CD4-positive, alpha-beta T cell (primary cell): ENCODE results near the gene CXXC5. TPM values are rescaled to one million over a fixed set of nuclear protein-coding genes. Genes with fewer than 3 reads are reported as not detected.

ENCODE experiments used
- ATAC-seq: fragments of 200-7000 bp; cut with Tn5 transposase; one replicate; pipeline ENCODE4 v1.10.0; 2022; ENCODE audit warnings: mild to moderate bottlenecking; ENCODE audit not compliant: poor library complexity
- CTCF ChIA-PET: fragments of 350-600 bp; sonication (Branson Sonifier 250); formaldehyde crosslinking; loops from one replicate; lab custom pipeline; 2021; ENCODE audit warnings: antibody characterized with exemption, inconsistent platforms; lab: Charles Lee
- POLR2A ChIA-PET: fragments of 350-600 bp; sonication (Branson Sonifier 250); formaldehyde crosslinking; loops from one replicate; lab custom pipeline; 2021; ENCODE audit warnings: antibody characterized with exemption, inconsistent platforms; lab: Charles Lee
- DNase-seq, 14 experiments: peaks; one replicate each; pipeline ENCODE4 v3.0.0-alpha.2; 2013 to 2020; ENCODE audit warnings: mixed read lengths in 2 of 14
- H3K27ac ChIP-seq, 2 donors: one replicate each; pipeline versions ENCODE4 v1.5.1 to v1.7.0; 2013; ENCODE audit warnings: low read length in 2 of 2, low read depth in 1 of 2, mild to moderate bottlenecking in 1 of 2
- H3K27me3 ChIP-seq, 2 experiments: 1 replicate in 1 of 2; 2 replicates in 1 of 2; pipeline versions ENCODE4 v1.6.1 to v1.7.0; 2013; ENCODE audit warnings: low read length in 2 of 2, control low read depth in 1 of 2, mild to moderate bottlenecking in 1 of 2, moderate library complexity in 1 of 2; ENCODE audit not compliant: insufficient read depth in 2 of 2, control insufficient read depth in 1 of 2
- H3K36me3 ChIP-seq: one replicate; pipeline ENCODE4 v1.6.1; 2013; ENCODE audit warnings: low read length, control low read depth; ENCODE audit not compliant: insufficient read depth
- H3K4me1 ChIP-seq: one replicate; pipeline ENCODE4 v1.6.1; 2013; ENCODE audit warnings: low read length, control low read depth; ENCODE audit not compliant: insufficient read depth
- H3K4me3 ChIP-seq: one replicate; pipeline ENCODE4 v1.5.1; 2013; ENCODE audit warnings: mild to moderate bottlenecking, low read length, moderate library complexity
- H3K9me3 ChIP-seq, 2 experiments: 1 replicate in 1 of 2; 2 replicates in 1 of 2; pipeline versions ENCODE4 v1.6.1 to v1.7.0; 2013; ENCODE audit warnings: low read length in 2 of 2, mild to moderate bottlenecking in 2 of 2, control low read depth in 1 of 2, moderate library complexity in 1 of 2; ENCODE audit not compliant: control insufficient read depth in 1 of 2, insufficient read depth in 1 of 2
- H3K27ac Mint-ChIP-seq: one replicate; pipeline ENCODE4 v1.8.0; 2020; ENCODE audit warnings: mixed read lengths
- H3K27me3 Mint-ChIP-seq: one replicate; pipeline ENCODE4 v1.8.0; 2021; ENCODE audit warnings: mixed read lengths
- H3K36me3 Mint-ChIP-seq: one replicate; pipeline ENCODE4 v1.8.0; 2021; ENCODE audit warnings: low read depth, mixed read lengths
- H3K4me1 Mint-ChIP-seq: one replicate; pipeline ENCODE4 v1.8.0; 2021; ENCODE audit warnings: low read depth, mixed read lengths
- H3K4me3 Mint-ChIP-seq: one replicate; pipeline ENCODE4 v1.8.0; 2020; ENCODE audit warnings: mild to moderate bottlenecking, mixed read lengths
- H3K9me3 Mint-ChIP-seq: one replicate; pipeline ENCODE4 v1.8.0; 2020; ENCODE audit warnings: mixed read lengths
- CTCF ChIP-seq: fragments of 200-600 bp; IDR thresholded peaks from one replicate; pipeline ENCODE4 v1.8.0; 2022; ENCODE audit warnings: antibody characterized with exemption, mild to moderate bottlenecking
- intact Hi-C, 2 experiments: fragments of 100-400 bp; cut with DNase I in 1 of 2; cut with micrococcal nuclease in 1 of 2; formaldehyde crosslinking; loops; one replicate each; pipeline versions ENCODE4 v1.15.1 to v1.9.0; 2023 to 2025; cut with DNase I, micrococcal nuclease
- total RNA-seq, 174 experiments: library from RNA in 2 of 174; stranded (reverse) in 2 of 174; gene quantifications; one replicate each; pipeline ENCODE4 v1.2.3 and lab custom pipeline; 2021 to 2026

Gene CXXC5
- total RNA-seq, 2 experiments from 2014 or later = 1.9 to 2.7 TPM

- H3K27ac ChIP-seq = no peak overlapping the region
- Mint-ChIP-seq H3K4me3 (peak overlapping the region; percentile 84), H3K27me3 (no peaks in the 10 kb centered on the region), H3K27ac (peak overlapping the region; percentile 74), H3K36me3 (no peaks in the 10 kb centered on the region), H3K9me3 (no peaks in the 10 kb centered on the region), H3K4me1 (peaks cover 41% of the 10 kb centered on the region)
- ChIA-PET CTCF (interaction anchor here (1.1 to 11.4 kb wide), 7 partner anchors 15 to 213 kb away, joined by 4 to 172 read pairs (median 9); no protein-coding TSS in a partner anchor), POLR2A (interaction anchor here (0.5 to 2.9 kb wide), 12 partner anchors 8 to 130 kb away, joined by 3 to 21 read pairs (median 6); partner anchors contain the start of genes CXXC5 and UBE2D2)
- DNase-seq (peak in 4 of 14 experiments; percentile 32 to 59 (median 54)), ATAC-seq (no peak)
- H3K36me3 ChIP-seq = peaks cover 4% of the 10 kb centered on the region
- no peak overlapping the region for H3K4me3 ChIP-seq
- H3K27me3 ChIP-seq = no peaks in the 10 kb centered on the region
- no peaks in the 10 kb centered on the region for H3K9me3 ChIP-seq
- peaks cover 52% of the 10 kb centered on the region for H3K4me1 ChIP-seq
- TF ChIP-seq CTCF = peak; percentile 40
- intact Hi-C loops = loop anchor here in 1 of 2 experiments (2.0 to 10.0 kb wide), 5 partner anchors 15 to 209 kb away; no protein-coding TSS in a partner anchor
Measured at GRCh38 chr5:139635606-139636206, 12.4 kb upstream of the CXXC5 start.

GRCh38 chr5:139636207-139636792 lies 11.8 kb upstream of the CXXC5 start:
- Mint-ChIP-seq H3K27ac (peak overlapping the region; percentile 74), H3K4me1 (peaks cover 41% of the 10 kb centered on the region), H3K4me3 (peak overlapping the region; percentile 84), H3K9me3 (no peaks in the 10 kb centered on the region), H3K27me3 (no peaks in the 10 kb centered on the region), H3K36me3 (no peaks in the 10 kb centered on the region)
- DNase-seq (peak; percentile 25 to 85 (median 52)), ATAC-seq (peak; percentile 77)
- ChIA-PET POLR2A (interaction anchor here (0.6 to 2.9 kb wide), 15 partner anchors 9 to 129 kb away, joined by 3 to 21 read pairs (median 6); partner anchors contain the start of genes CXXC5 and UBE2D2), CTCF (interaction anchor here (1.1 to 11.4 kb wide), 7 partner anchors 14 to 214 kb away, joined by 4 to 172 read pairs (median 9); no protein-coding TSS in a partner anchor)
- Histone ChIP-seq H3K36me3 (peaks cover 4% of the 10 kb centered on the region), H3K4me3 (no peak overlapping the region), H3K9me3 (no peaks in the 10 kb centered on the region), H3K27me3 (no peaks in the 10 kb centered on the region), H3K4me1 (peaks cover 52% of the 10 kb centered on the region), H3K27ac (no peak overlapping the region)
- intact Hi-C loops = loop anchor here in 1 of 2 experiments (2.0 to 10.0 kb wide), 5 partner anchors 15 to 209 kb away; no protein-coding TSS in a partner anchor
- no peak for TF ChIP-seq CTCF

- H3K9me3 ChIP-seq = no peaks in the 10 kb centered on the region
- H3K4me1 ChIP-seq = peaks cover 52% of the 10 kb centered on the region
- intact Hi-C loops = loop anchor here in 1 of 2 experiments (2.0 to 10.0 kb wide), 5 partner anchors 14 to 208 kb away; no protein-coding TSS in a partner anchor
- no peaks in the 10 kb centered on the region for H3K36me3 Mint-ChIP-seq
- no peaks in the 10 kb centered on the region for H3K9me3 Mint-ChIP-seq
- ATAC-seq (peak; percentile 39), DNase-seq (peak in 4 of 14 experiments; percentile 24 to 62 (median 58))
- H3K4me3 ChIP-seq = peak overlapping the region; percentile 39
- peak overlapping the region; percentile 84 for H3K4me3 Mint-ChIP-seq
- TF ChIP-seq CTCF = no peak
- H3K27me3 Mint-ChIP-seq = no peaks in the 10 kb centered on the region
- H3K4me1 Mint-ChIP-seq = peaks cover 45% of the 10 kb centered on the region
- ChIA-PET CTCF (interaction anchor here (0.6 to 11.4 kb wide), 7 partner anchors 11 to 179 kb away, joined by 3 to 172 read pairs (median 6); partner anchors contain the start of gene CXXC5), POLR2A (interaction anchor here (0.5 to 2.9 kb wide), 8 partner anchors 11 to 128 kb away, joined by 3 to 21 read pairs (median 4); partner anchors contain the start of genes CXXC5 and UBE2D2)
- peak overlapping the region; percentile 74 for H3K27ac Mint-ChIP-seq
- peaks cover 4% of the 10 kb centered on the region for H3K36me3 ChIP-seq
- H3K27me3 ChIP-seq = no peaks in the 10 kb centered on the region
- no peak overlapping the region for H3K27ac ChIP-seq
Measured at GRCh38 chr5:139636975-139637408, 11.2 kb upstream of the CXXC5 start.
